Neural progenitor cell (in vitro differentiated cells): ENCODE measurements around the gene RNGTT.

Experiments
- CTCF ChIP-seq: fragments of 200-600 bp; sonication (generic); IDR thresholded peaks from 2 replicates; pipeline ENCODE4 v1.5.1; 2017; ENCODE audit warnings: antibody characterized with exemption, mild to moderate bottlenecking
- EZH2phosphoT487 ChIP-seq: fragments of 200-600 bp; sonication (generic); IDR thresholded peaks from 2 replicates; pipeline ENCODE4 v1.6.1; 2017; ENCODE audit warnings: antibody characterized with exemption

DNA sequence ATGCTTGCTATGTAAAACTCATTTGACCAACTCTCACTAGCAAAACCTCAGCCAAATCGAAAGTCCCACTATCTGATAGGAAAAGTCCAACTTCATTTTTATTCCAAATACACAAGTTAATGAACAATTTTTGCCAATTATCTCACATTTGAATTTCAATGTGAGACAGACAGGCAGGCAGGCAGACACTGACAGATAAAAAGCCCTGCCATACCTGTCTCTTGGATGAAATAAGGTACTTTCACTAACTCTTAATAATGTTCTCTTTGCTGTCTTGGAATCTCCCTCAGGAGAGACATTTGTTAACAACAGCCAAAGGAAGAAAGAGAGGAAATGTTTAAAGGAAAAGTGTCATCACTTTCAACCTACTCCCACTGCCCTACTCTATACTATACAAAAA lies 82.0 kb downstream of the RNGTT start:
- TF ChIP-seq CTCF (no peak), EZH2phosphoT487 (no peak)
